Measurements from ENCODE around the gene LOXL3. TPM values are rescaled to one million over a fixed set of nuclear protein-coding genes. Genes with fewer than 3 reads are reported as not detected.

LOXL3 gene
- total RNA-seq, 1 donor from 2014 or later, result 112 TPM

- Mint-ChIP-seq H3K4me3 (ENCODE audit: unreplicated experiment) (peak overlapping the region; percentile 33), H3K4me1 (ENCODE audit: low read depth) (peaks cover 55% of the 10 kb centered on the region), H3K36me3 (ENCODE audit: low read depth) (peaks cover 11% of the 10 kb centered on the region), H3K27me3 (ENCODE audit: low read depth) (no peaks in the 10 kb centered on the region), H3K27ac (ENCODE audit: unreplicated experiment) (peak overlapping the region; percentile 74), H3K9me3 (ENCODE audit: low read depth) (no peaks in the 10 kb centered on the region)
- TF ChIP-seq CTCF (IDR thresholded peaks at IDR 0.05), result no peak
- no peak for DNase-seq (ENCODE audit: low spot score)
These were observed 3.5 kb downstream of the LOXL3 start for GRCh38 chr2:74550231-74550630.

- H3K27ac Mint-ChIP-seq (ENCODE audit: unreplicated experiment), result peak overlapping the region; percentile 34
- H3K36me3 Mint-ChIP-seq (ENCODE audit: low read depth), result peaks cover 14% of the 10 kb centered on the region
- TF ChIP-seq CTCF (IDR thresholded peaks at IDR 0.05), result peak; percentile 17
- no peaks in the 10 kb centered on the region for H3K9me3 Mint-ChIP-seq (ENCODE audit: low read depth)
- H3K4me3 Mint-ChIP-seq (ENCODE audit: unreplicated experiment), result peak overlapping the region; percentile 65
- no peak for DNase-seq (ENCODE audit: low spot score)
- H3K27me3 Mint-ChIP-seq (ENCODE audit: low read depth), result no peaks in the 10 kb centered on the region
- H3K4me1 Mint-ChIP-seq (ENCODE audit: low read depth), result peaks cover 49% of the 10 kb centered on the region
These were observed 4.6 kb downstream of the LOXL3 start for GRCh38 chr2:74548900-74549826.

- H3K27ac Mint-ChIP-seq (ENCODE audit: unreplicated experiment), result peak overlapping the region; percentile 84
- H3K4me3 Mint-ChIP-seq (ENCODE audit: unreplicated experiment), result peak overlapping the region; percentile 70
- TF ChIP-seq CTCF (IDR thresholded peaks at IDR 0.05), result no peak
- no peak for DNase-seq (ENCODE audit: low spot score)
- H3K9me3 Mint-ChIP-seq (ENCODE audit: low read depth), result no peaks in the 10 kb centered on the region
- H3K27me3 Mint-ChIP-seq (ENCODE audit: low read depth), result no peaks in the 10 kb centered on the region
- peaks cover 15% of the 10 kb centered on the region for H3K36me3 Mint-ChIP-seq (ENCODE audit: low read depth)
- peaks cover 49% of the 10 kb centered on the region for H3K4me1 Mint-ChIP-seq (ENCODE audit: low read depth)
These were observed 5.3 kb downstream of the LOXL3 start for GRCh38 chr2:74548285-74548899.

- no peak overlapping the region for H3K27ac Mint-ChIP-seq (ENCODE audit: unreplicated experiment)
- no peak for DNase-seq (ENCODE audit: low spot score)
- no peaks in the 10 kb centered on the region for H3K27me3 Mint-ChIP-seq (ENCODE audit: low read depth)
- TF ChIP-seq CTCF (IDR thresholded peaks at IDR 0.05), result no peak
- no peaks in the 10 kb centered on the region for H3K9me3 Mint-ChIP-seq (ENCODE audit: low read depth)
- peaks cover 28% of the 10 kb centered on the region for H3K4me1 Mint-ChIP-seq (ENCODE audit: low read depth)
- H3K36me3 Mint-ChIP-seq (ENCODE audit: low read depth), result peaks cover 14% of the 10 kb centered on the region
- no peak overlapping the region for H3K4me3 Mint-ChIP-seq (ENCODE audit: unreplicated experiment)
These were observed 7.7 kb downstream of the LOXL3 start for GRCh38 chr2:74546004-74546403.

GRCh38 chr2:74544634-74545033, 9.1 kb downstream of the LOXL3 start:
- no peak overlapping the region for H3K4me3 Mint-ChIP-seq (ENCODE audit: unreplicated experiment)
- peaks cover 14% of the 10 kb centered on the region for H3K4me1 Mint-ChIP-seq (ENCODE audit: low read depth)
- no peak for DNase-seq (ENCODE audit: low spot score)
- peak; percentile 17 for TF ChIP-seq CTCF (IDR thresholded peaks at IDR 0.05)
- H3K27me3 Mint-ChIP-seq (ENCODE audit: low read depth), result no peaks in the 10 kb centered on the region
- H3K36me3 Mint-ChIP-seq (ENCODE audit: low read depth), result peaks cover 15% of the 10 kb centered on the region
- H3K27ac Mint-ChIP-seq (ENCODE audit: unreplicated experiment), result no peak overlapping the region
- no peaks in the 10 kb centered on the region for H3K9me3 Mint-ChIP-seq (ENCODE audit: low read depth)
